ENCODE results near the gene DRC7. TPM values are rescaled to one million over a fixed set of nuclear protein-coding genes. Genes with fewer than 3 reads are reported as not detected.

DRC7 gene
- total RNA-seq, 3 donors from 2014 or later: 1.5 TPM; not detected in 2

DNA sequence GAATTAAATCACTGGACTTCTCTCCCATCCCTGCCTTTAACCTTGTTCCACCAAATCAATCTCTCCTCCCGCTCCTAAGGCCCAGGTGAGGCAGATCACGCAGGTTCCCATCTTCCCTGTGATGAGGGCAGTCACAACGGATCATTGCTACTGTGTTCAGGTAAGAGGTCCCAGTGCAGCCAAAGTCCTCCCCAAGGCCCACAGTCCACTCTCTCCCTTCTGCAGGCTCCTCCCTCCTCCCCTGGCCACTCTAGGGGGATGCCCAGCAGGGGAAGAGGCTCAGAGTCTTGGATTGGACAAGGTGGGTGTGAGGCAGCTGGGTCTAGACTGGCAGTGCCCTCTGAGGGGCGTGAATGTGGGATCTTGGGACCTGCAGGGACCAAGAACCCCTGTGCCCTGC, 29.1 kb upstream of the DRC7 start:
- Histone ChIP-seq H3K4me3 (no peak overlapping the region), H3K27ac (no peak overlapping the region), H3K9me3 (no peaks in the 10 kb centered on the region), H3K27me3 (no peaks in the 10 kb centered on the region), H3K36me3 (no peaks in the 10 kb centered on the region), H3K4me1 (no peaks in the 10 kb centered on the region)
- no peak for DNase-seq (ENCODE audit: low spot score in 2 of 2)
- no peak for TF ChIP-seq POLR2AphosphoS5 (IDR thresholded peaks at IDR 0.05)
- TF ChIP-seq, protein P1, sequence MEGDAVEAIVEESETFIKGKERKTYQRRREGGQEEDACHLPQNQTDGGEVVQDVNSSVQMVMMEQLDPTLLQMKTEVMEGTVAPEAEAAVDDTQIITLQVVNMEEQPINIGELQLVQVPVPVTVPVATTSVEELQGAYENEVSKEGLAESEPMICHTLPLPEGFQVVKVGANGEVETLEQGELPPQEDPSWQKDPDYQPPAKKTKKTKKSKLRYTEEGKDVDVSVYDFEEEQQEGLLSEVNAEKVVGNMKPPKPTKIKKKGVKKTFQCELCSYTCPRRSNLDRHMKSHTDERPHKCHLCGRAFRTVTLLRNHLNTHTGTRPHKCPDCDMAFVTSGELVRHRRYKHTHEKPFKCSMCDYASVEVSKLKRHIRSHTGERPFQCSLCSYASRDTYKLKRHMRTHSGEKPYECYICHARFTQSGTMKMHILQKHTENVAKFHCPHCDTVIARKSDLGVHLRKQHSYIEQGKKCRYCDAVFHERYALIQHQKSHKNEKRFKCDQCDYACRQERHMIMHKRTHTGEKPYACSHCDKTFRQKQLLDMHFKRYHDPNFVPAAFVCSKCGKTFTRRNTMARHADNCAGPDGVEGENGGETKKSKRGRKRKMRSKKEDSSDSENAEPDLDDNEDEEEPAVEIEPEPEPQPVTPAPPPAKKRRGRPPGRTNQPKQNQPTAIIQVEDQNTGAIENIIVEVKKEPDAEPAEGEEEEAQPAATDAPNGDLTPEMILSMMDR (IDR thresholded peaks at IDR 0.05): no peak
- TF ChIP-seq POLR2A (IDR thresholded peaks at IDR 0.05): no peak
- intact Hi-C loops (cut with DNase I; ENCODE audit: low total_unique reads): no loop called here

- Histone ChIP-seq H3K27ac (peak overlapping the region; percentile 21 to 40), H3K4me1 (no peaks in the 10 kb centered on the region), H3K36me3 (no peaks in the 10 kb centered on the region), H3K27me3 (no peaks in the 10 kb centered on the region), H3K9me3 (no peaks in the 10 kb centered on the region), H3K4me3 (no peak overlapping the region)
- intact Hi-C loops (cut with DNase I; ENCODE audit: low total_unique reads): no loop called here
- no peak for DNase-seq (ENCODE audit: low spot score in 2 of 2)
- TF ChIP-seq POLR2AphosphoS5 (IDR thresholded peaks at IDR 0.05): no peak
Measured at GRCh38 chr16:57666353-57667047, 28.1 kb upstream of the DRC7 start.

DNA sequence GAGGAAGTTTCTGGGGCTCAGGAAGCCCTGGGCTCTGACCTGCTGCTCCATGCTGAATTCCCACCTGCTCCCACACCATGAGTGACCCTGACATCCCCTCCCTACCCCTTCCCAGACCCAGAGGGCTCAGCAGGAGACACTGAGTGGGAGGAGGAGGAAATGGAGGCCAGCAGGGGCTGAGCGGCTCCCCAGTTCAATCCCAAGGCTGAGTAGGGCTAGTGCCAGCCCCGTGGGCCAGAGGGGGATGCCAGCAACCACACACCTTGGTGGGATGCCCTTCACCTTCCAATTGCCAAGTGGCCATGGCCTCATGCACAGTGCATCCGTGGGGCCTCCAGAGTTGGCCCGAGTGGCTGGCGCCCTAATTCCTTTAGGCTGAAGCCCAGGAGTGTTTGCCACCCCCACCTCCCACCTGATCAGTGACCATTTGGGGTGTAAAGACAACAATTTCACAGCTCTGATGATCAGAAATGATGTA, 27.5 kb upstream of the DRC7 start:
- intact Hi-C loops (cut with DNase I; ENCODE audit: low total_unique reads): no loop called here
- Histone ChIP-seq H3K4me3 (no peak overlapping the region), H3K36me3 (no peaks in the 10 kb centered on the region), H3K9me3 (no peaks in the 10 kb centered on the region), H3K27me3 (no peaks in the 10 kb centered on the region), H3K4me1 (no peaks in the 10 kb centered on the region), H3K27ac (peak overlapping the region; percentile 21 to 40)
- DNase-seq (ENCODE audit: low spot score in 2 of 2): no peak
- TF ChIP-seq POLR2AphosphoS5 (IDR thresholded peaks at IDR 0.05) (no peak), POLR2A (IDR thresholded peaks at IDR 0.05) (no peak)
- TF ChIP-seq, protein P1 (IDR thresholded peaks at IDR 0.05): no peak

- Histone ChIP-seq H3K9me3 (no peaks in the 10 kb centered on the region), H3K27ac (peak overlapping the region in 1 of 2 donors; percentile 21), H3K4me3 (no peak overlapping the region), H3K36me3 (no peaks in the 10 kb centered on the region), H3K4me1 (no peaks in the 10 kb centered on the region), H3K27me3 (no peaks in the 10 kb centered on the region)
- TF ChIP-seq, protein P1 (IDR thresholded peaks at IDR 0.05): no peak
- TF ChIP-seq POLR2AphosphoS5 (IDR thresholded peaks at IDR 0.05): no peak
- no peak for TF ChIP-seq POLR2A (IDR thresholded peaks at IDR 0.05)
- intact Hi-C loops (cut with DNase I; ENCODE audit: low total_unique reads): no loop called here
- no peak for DNase-seq (ENCODE audit: low spot score in 2 of 2)
Measured at GRCh38 chr16:57667526-57668262, 26.9 kb upstream of the DRC7 start.

GRCh38 chr16:57668263-57668571, 26.4 kb upstream of the DRC7 start, which contains the start of gene ADGRG3:
Gene ADGRG3 (plus strand): TSS chr16:57668306. CDS start chr16:57668348, 42 bp downstream.
- Histone ChIP-seq H3K36me3 (no peaks in the 10 kb centered on the region), H3K27me3 (no peaks in the 10 kb centered on the region), H3K4me3 (peak within 1 kb of the TSS in 2 of 3 donors; percentile 2 to 33), H3K27ac (peak within 1 kb of the TSS; percentile 21 to 52), H3K4me1 (no peaks in the 10 kb centered on the region), H3K9me3 (no peaks in the 10 kb centered on the region)
- no peak for DNase-seq (ENCODE audit: low spot score in 2 of 2)
- TF ChIP-seq, protein P1 (IDR thresholded peaks at IDR 0.05): no peak
- no peak for TF ChIP-seq POLR2A (IDR thresholded peaks at IDR 0.05)
- TF ChIP-seq POLR2AphosphoS5 (IDR thresholded peaks at IDR 0.05): no peak
- intact Hi-C loops (cut with DNase I; ENCODE audit: low total_unique reads): no loop called here

Measured in breast epithelium (tissue), 4 donors.